Right lobe of liver (tissue), 6 donors: ENCODE measurements around the gene DDX51. TPM values are rescaled to one million over a fixed set of nuclear protein-coding genes. Genes with fewer than 3 reads are reported as not detected.

Experiments used
- ATAC-seq, 4 donors: fragments of 200-7000 bp; cut with Tn5 transposase; one replicate each; pipeline ENCODE4 v1.9.1; 2020; ENCODE audit warnings: mild to moderate bottlenecking in 4 of 4, moderate library complexity in 4 of 4
- DNase-seq, 3 donors: peaks; one replicate each; pipeline ENCODE4 v3.0.0-alpha.2; 2020
- H3K27ac ChIP-seq, 3 donors: fragments of 200-600 bp; one replicate each; pipeline ENCODE4 v1.8.0; 2022
- H3K27me3 ChIP-seq, 2 donors: fragments of 200-600 bp; one replicate each; pipeline ENCODE4 v1.8.0; 2022
- H3K36me3 ChIP-seq, 4 donors: fragments of 200-600 bp; sonication (generic) in 1 of 4; one replicate each; pipeline versions ENCODE4 v1.5.1 to v1.8.0; 2017 to 2022; ENCODE audit warnings: control low read depth in 1 of 4
- H3K4me1 ChIP-seq, 4 donors: fragments of 200-600 bp; sonication (generic) in 1 of 4; one replicate each; pipeline versions ENCODE4 v1.5.1 to v1.8.0; 2017 to 2022; ENCODE audit warnings: control low read depth in 1 of 4
- H3K4me3 ChIP-seq, 3 donors: fragments of 200-600 bp; one replicate each; pipeline ENCODE4 v1.8.0; 2022
- H3K9me3 ChIP-seq, 4 donors: fragments of 200-600 bp; sonication (generic) in 1 of 4; one replicate each; pipeline versions ENCODE4 v1.5.1 to v1.8.0; 2017 to 2022; ENCODE audit warnings: control low read depth in 1 of 4
- CTCF ChIP-seq, 4 donors: fragments of 200-600 bp in 3 of 4; fragments of 450-650 bp in 1 of 4; IDR thresholded peaks; one replicate each; pipeline versions ENCODE4 v1.5.1 to v1.8.0; 2016 to 2022; ENCODE audit warnings: antibody characterized with exemption in 4 of 4, mild to moderate bottlenecking in 2 of 4
- POLR2A ChIP-seq: fragments of 450-650 bp; IDR thresholded peaks from one replicate; pipeline ENCODE4 v1.6.1; 2017; ENCODE audit warnings: antibody characterized with exemption, mild to moderate bottlenecking
- WGBS: methylation state at CpG from one replicate; pipeline ENCODE4 v1.1.6; 2018; ENCODE audit warnings: low coverage, low lambda C conversion rate; ENCODE audit not compliant: insufficient coverage; ENCODE audit errors: missing lambda C conversion rate; 5-methylcytosine and 5-hydroxymethylcytosine counted together
- intact Hi-C, 2 donors: fragments of 100-400 bp; cut with DNase I; formaldehyde crosslinking; loops; one replicate each; pipeline versions ENCODE4 v1.11.2 to v1.14.1; 2022
- total RNA-seq, 6 experiments: library from RNA; depleted of rRNA in 2 of 6; stranded (reverse); fragments of >200 nt in 2 of 6; fragmentation: NEBNext Ultra II Directional in 3 of 6; extraction: Animal tissue kit (Norgen Biotek cat#: 25700) in 3 of 6; gene quantifications; one replicate each; pipeline versions ENCODE4 v1.1.0 to v1.2.4, GENCODE V29; 2016 to 2023
- donor health status: DM: no; HTN: yes; CAD: no.
- donor health status: DM: no; HTN: no; CAD: no.
- donor health status: DM: no; HTN: no; CAD: no.
- donor health status: DM: no; HTN: yes; CAD: no.
- donor health status: DM: no; HTN: yes; CAD: no.

The DDX51 gene
- total RNA-seq, 6 experiments from 2014 or later, result 4.2 to 9.0 (median 5.2) TPM

GRCh38 chr12:132168311-132169031 is 24.4 kb upstream of the DDX51 start:
- TF ChIP-seq POLR2A, result no peak
- no peak for TF ChIP-seq CTCF (IDR thresholded peaks at IDR 0.05)
- intact Hi-C loops, result no loop called here
- H3K4me3 ChIP-seq, result no peak overlapping the region
- ATAC-seq (no peak), DNase-seq (peak in 2 of 3 donors; percentile 16 to 49)
- no peaks in the 10 kb centered on the region for H3K4me1 ChIP-seq
- 87% methylated on average over 3 of the region's 31 CpGs for WGBS
- no peaks in the 10 kb centered on the region for H3K27me3 ChIP-seq
- H3K9me3 ChIP-seq, result no peaks in the 10 kb centered on the region
- H3K36me3 ChIP-seq, result no peaks in the 10 kb centered on the region
- H3K27ac ChIP-seq, result no peak overlapping the region

GRCh38 chr12:132167611-132168310 is 23.6 kb upstream of the DDX51 start:
- Histone ChIP-seq H3K36me3 (no peaks in the 10 kb centered on the region), H3K9me3 (no peaks in the 10 kb centered on the region), H3K27ac (no peak overlapping the region), H3K27me3 (no peaks in the 10 kb centered on the region), H3K4me3 (no peak overlapping the region), H3K4me1 (no peaks in the 10 kb centered on the region)
- intact Hi-C loops, result no loop called here
- TF ChIP-seq CTCF (IDR thresholded peaks at IDR 0.05) (no peak), POLR2A (no peak)
- WGBS, result 40% methylated on average over 4 of the region's 30 CpGs
- peak in 1 of 3 donors; percentile 44 for DNase-seq
- ATAC-seq, result no peak

GRCh38 chr12:132166801-132167591 is 22.9 kb upstream of the DDX51 start:
- Histone ChIP-seq H3K27ac (no peak overlapping the region), H3K36me3 (no peaks in the 10 kb centered on the region), H3K9me3 (no peaks in the 10 kb centered on the region), H3K4me1 (peaks cover 0 to 4% (median 0%) of the 10 kb centered on the region in 4 donors), H3K4me3 (no peak overlapping the region), H3K27me3 (no peaks in the 10 kb centered on the region)
- TF ChIP-seq POLR2A (no peak), CTCF (IDR thresholded peaks at IDR 0.05) (no peak)
- WGBS, result 86% methylated on average over 6 of the region's 10 CpGs
- ATAC-seq (no peak), DNase-seq (peak in 1 of 3 donors; percentile 37)
- intact Hi-C loops, result no loop called here

GRCh38 chr12:132166093-132166492 is 22.0 kb upstream of the DDX51 start:
- Histone ChIP-seq H3K27ac (no peak overlapping the region), H3K4me1 (peaks cover 0 to 4% (median 0%) of the 10 kb centered on the region in 4 donors), H3K4me3 (no peak overlapping the region), H3K27me3 (no peaks in the 10 kb centered on the region), H3K9me3 (no peaks in the 10 kb centered on the region), H3K36me3 (no peaks in the 10 kb centered on the region)
- TF ChIP-seq CTCF (IDR thresholded peaks at IDR 0.05) (no peak), POLR2A (no peak)
- intact Hi-C loops, result no loop called here
- DNase-seq (no peak), ATAC-seq (no peak)
- 80% methylated on average over 2 of the region's 2 CpGs for WGBS
